Measurements from ENCODE around the gene DACT2. TPM values are rescaled to one million over a fixed set of nuclear protein-coding genes. Genes with fewer than 3 reads are reported as not detected.

Gene DACT2
- total RNA-seq, 1 donor = not detected

DNA sequence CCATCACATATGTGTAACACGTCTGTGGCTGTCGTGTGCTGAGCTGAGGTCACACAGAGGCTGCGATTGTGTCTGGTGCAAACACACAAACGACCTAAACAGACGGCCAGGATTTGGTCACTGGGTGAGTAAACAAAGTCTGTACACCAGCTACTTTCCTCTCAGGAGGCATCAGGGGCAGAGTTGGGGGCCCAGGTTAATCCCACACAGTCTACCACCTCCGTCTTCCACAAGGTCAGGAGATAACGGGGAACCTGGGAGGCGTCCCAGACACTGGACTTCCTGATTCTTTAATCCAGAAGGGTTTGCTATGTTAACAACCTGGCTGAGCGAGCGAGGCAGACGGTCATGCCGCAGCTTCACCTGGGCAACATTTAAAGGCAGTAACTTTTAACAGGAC, 1.5 kb downstream of the DACT2 start:
- TF ChIP-seq, protein P1, sequence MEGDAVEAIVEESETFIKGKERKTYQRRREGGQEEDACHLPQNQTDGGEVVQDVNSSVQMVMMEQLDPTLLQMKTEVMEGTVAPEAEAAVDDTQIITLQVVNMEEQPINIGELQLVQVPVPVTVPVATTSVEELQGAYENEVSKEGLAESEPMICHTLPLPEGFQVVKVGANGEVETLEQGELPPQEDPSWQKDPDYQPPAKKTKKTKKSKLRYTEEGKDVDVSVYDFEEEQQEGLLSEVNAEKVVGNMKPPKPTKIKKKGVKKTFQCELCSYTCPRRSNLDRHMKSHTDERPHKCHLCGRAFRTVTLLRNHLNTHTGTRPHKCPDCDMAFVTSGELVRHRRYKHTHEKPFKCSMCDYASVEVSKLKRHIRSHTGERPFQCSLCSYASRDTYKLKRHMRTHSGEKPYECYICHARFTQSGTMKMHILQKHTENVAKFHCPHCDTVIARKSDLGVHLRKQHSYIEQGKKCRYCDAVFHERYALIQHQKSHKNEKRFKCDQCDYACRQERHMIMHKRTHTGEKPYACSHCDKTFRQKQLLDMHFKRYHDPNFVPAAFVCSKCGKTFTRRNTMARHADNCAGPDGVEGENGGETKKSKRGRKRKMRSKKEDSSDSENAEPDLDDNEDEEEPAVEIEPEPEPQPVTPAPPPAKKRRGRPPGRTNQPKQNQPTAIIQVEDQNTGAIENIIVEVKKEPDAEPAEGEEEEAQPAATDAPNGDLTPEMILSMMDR (IDR thresholded peaks at IDR 0.05; ENCODE audit: extremely low read depth, low read depth, low read length) = no peak
- H3K27ac ChIP-seq (ENCODE audit: low read depth, low read length) = no peak overlapping the region
- H3K4me3 ChIP-seq (ENCODE audit: insufficient read depth, low read length) = no peak overlapping the region
- DNase-seq (ENCODE audit: insufficient read length, low spot score, missing footprints) = no peak
- H3K79me2 ChIP-seq (ENCODE audit: insufficient read depth, low read length) = no peaks in the 10 kb centered on the region
- H2AFZ ChIP-seq (ENCODE audit: low read length) = no peak overlapping the region
- H3K9me3 ChIP-seq (ENCODE audit: low read depth, low read length) = no peaks in the 10 kb centered on the region
- no peaks in the 10 kb centered on the region for H3K27me3 ChIP-seq (ENCODE audit: insufficient read depth, low read length)
- H3K4me2 ChIP-seq (ENCODE audit: insufficient read depth, low read length) = no peak overlapping the region
- no peaks in the 10 kb centered on the region for H4K20me1 ChIP-seq (ENCODE audit: insufficient read depth, low read length)
- H3K4me1 ChIP-seq (ENCODE audit: insufficient read depth, low read length) = no peaks in the 10 kb centered on the region
- H3K36me3 ChIP-seq (ENCODE audit: insufficient read depth, low read length) = no peaks in the 10 kb centered on the region

DNA sequence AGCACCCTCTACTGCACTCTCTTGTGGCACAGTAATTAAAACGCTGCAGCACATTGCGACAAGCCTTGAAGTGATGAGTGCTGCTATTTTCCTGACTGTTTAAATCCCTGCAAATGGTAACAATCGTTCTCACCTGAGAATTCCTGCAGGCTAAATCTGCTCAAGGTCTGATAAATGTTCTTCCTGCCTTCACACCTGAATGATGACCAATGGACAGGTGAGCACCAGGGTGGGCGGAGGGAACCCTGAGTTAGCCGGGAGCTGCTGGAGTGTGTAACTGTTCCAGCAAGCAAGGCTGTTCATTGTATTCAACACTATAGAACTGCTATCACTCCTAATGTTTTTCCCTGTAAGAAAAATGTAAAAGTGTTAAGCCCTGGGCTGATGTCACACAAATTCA, 4.0 kb downstream of the DACT2 start:
- peak; percentile 27 for DNase-seq (ENCODE audit: insufficient read length, low spot score, missing footprints)
- no peak overlapping the region for H3K27ac ChIP-seq (ENCODE audit: low read depth, low read length)
- no peaks in the 10 kb centered on the region for H3K9me3 ChIP-seq (ENCODE audit: low read depth, low read length)
- H3K36me3 ChIP-seq (ENCODE audit: insufficient read depth, low read length) = no peaks in the 10 kb centered on the region
- no peaks in the 10 kb centered on the region for H3K27me3 ChIP-seq (ENCODE audit: insufficient read depth, low read length)
- H3K4me1 ChIP-seq (ENCODE audit: insufficient read depth, low read length) = no peaks in the 10 kb centered on the region
- H2AFZ ChIP-seq (ENCODE audit: low read length) = no peak overlapping the region
- no peak overlapping the region for H3K4me2 ChIP-seq (ENCODE audit: insufficient read depth, low read length)
- TF ChIP-seq, protein P1 (IDR thresholded peaks at IDR 0.05; ENCODE audit: extremely low read depth, low read depth, low read length) = no peak
- no peaks in the 10 kb centered on the region for H3K79me2 ChIP-seq (ENCODE audit: insufficient read depth, low read length)
- H4K20me1 ChIP-seq (ENCODE audit: insufficient read depth, low read length) = no peaks in the 10 kb centered on the region
- no peak overlapping the region for H3K4me3 ChIP-seq (ENCODE audit: insufficient read depth, low read length)

DNA sequence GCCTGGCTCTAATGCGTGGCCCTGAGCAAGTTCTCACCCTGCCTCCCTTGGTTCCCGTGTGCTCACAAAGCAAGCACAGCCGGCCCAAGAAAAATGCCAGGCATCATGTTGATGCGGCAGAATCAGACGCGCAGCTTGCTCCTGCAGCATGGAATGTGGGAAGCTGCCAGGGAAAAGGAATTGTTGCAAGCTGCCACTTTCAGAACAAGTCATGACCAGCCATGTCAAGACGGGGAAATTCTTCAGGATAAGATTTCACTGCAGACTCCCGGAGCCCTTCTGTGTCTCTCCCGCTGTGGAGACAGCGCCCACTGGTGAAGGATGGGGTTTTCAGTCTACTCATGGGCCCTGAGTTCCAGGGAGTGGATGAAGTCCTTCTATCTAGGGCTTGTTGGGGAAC, 4.6 kb downstream of the DACT2 start:
- no peaks in the 10 kb centered on the region for H3K36me3 ChIP-seq (ENCODE audit: insufficient read depth, low read length)
- no peaks in the 10 kb centered on the region for H3K79me2 ChIP-seq (ENCODE audit: insufficient read depth, low read length)
- H3K4me3 ChIP-seq (ENCODE audit: insufficient read depth, low read length) = no peak overlapping the region
- TF ChIP-seq, protein P1 (IDR thresholded peaks at IDR 0.05; ENCODE audit: extremely low read depth, low read depth, low read length) = no peak
- H3K4me2 ChIP-seq (ENCODE audit: insufficient read depth, low read length) = no peak overlapping the region
- no peaks in the 10 kb centered on the region for H3K27me3 ChIP-seq (ENCODE audit: insufficient read depth, low read length)
- H4K20me1 ChIP-seq (ENCODE audit: insufficient read depth, low read length) = no peaks in the 10 kb centered on the region
- no peaks in the 10 kb centered on the region for H3K4me1 ChIP-seq (ENCODE audit: insufficient read depth, low read length)
- DNase-seq (ENCODE audit: insufficient read length, low spot score, missing footprints) = no peak
- no peaks in the 10 kb centered on the region for H3K9me3 ChIP-seq (ENCODE audit: low read depth, low read length)
- no peak overlapping the region for H2AFZ ChIP-seq (ENCODE audit: low read length)
- H3K27ac ChIP-seq (ENCODE audit: low read depth, low read length) = no peak overlapping the region

DNA sequence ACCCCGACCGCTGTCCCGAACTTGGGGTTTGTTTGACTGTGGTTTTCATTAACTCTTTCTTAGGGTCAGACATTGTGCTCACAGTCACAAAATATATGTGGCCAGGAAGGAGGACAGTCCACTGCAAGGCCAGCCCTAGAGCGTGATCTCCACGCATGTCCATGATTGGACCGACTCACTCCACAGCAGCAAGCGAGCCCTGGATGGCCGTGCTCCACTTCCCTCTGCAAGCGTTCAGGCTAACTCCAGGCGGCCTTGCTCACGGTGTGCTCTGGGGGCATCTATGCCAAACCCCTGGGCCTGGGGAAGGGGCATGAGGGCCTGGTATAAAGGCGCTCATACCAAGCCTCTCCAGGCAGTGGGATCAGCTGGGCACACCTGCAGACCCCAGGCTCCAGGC, 5.6 kb downstream of the DACT2 start:
- Histone ChIP-seq H3K4me2 (ENCODE audit: insufficient read depth, low read length) (no peak overlapping the region), H3K4me3 (ENCODE audit: insufficient read depth, low read length) (no peak overlapping the region), H4K20me1 (ENCODE audit: insufficient read depth, low read length) (no peaks in the 10 kb centered on the region), H3K4me1 (ENCODE audit: insufficient read depth, low read length) (no peaks in the 10 kb centered on the region), H3K27me3 (ENCODE audit: insufficient read depth, low read length) (no peaks in the 10 kb centered on the region), H3K9me3 (ENCODE audit: low read depth, low read length) (no peaks in the 10 kb centered on the region), H3K36me3 (ENCODE audit: insufficient read depth, low read length) (no peaks in the 10 kb centered on the region), H2AFZ (ENCODE audit: low read length) (no peak overlapping the region), H3K79me2 (ENCODE audit: insufficient read depth, low read length) (no peaks in the 10 kb centered on the region), H3K27ac (ENCODE audit: low read depth, low read length) (no peak overlapping the region)
- TF ChIP-seq, protein P1 (IDR thresholded peaks at IDR 0.05; ENCODE audit: extremely low read depth, low read depth, low read length) = no peak
- DNase-seq (ENCODE audit: insufficient read length, low spot score, missing footprints) = peak; percentile 31

Measured in osteoblast (primary cell).